NCI-H82 treated with DMSO at 0.1 percent for 48 hours (cell line): ENCODE measurements around the gene PDE4C.

Source experiments
- DNase-seq: peaks from one replicate; lab custom pipeline; 2025; ENCODE audit not compliant: unreplicated experiment; lab: John Stamatoyannopoulos, UW

The PDE4C gene

DNA sequence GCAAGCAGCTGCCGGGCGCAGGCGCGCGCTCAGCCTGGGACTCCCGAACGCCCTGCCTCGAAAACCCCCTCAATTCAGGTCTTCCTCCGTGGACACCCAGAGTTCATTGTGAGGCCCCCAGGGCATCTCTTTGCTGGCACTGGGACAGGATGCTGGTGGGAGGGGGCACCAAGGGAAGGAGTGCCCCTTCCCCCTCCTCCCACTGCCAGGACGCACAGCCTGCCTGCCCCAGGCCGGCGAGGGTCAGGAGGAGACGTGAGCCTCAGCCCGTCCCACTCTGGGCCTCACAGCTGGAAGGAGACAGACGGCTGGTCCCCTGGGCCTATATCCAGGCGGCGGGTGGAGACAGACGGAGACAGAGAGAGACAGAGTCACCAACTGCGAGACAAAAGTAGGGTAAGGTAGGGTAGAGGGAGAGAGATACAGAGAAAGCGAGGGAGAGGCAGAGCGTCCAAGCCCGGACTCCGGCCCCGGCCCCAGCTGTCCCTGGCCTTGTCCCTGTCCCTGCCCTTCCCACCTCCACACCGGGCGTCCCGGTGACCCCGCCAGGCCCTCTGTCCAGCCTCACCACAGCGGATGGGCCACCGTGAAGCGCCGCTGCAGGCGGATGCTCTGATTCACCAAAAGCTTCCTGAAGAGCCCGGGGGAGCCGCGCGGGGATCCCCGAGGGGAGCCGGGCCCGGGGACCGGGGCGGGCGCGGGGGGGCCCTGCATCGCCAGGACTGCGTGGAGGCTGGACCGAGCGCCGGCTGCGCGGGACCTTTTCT is at the start of gene PDE4C:
Gene PDE4C (minus strand): TSS at position 737 of the 767 bp plus-strand sequence. CDS start 23 bp downstream, at position 714.
- DNase-seq = no peak

GRCh38 chr19:18274781-18275356 is 48.6 kb upstream of the PDE4C start:
- DNase-seq = no peak

- no peak for DNase-seq
These were observed 48.1 kb upstream of the PDE4C start, which contains the start of gene IQCN for GRCh38 chr19:18274219-18274780. Gene IQCN, minus strand, starts transcription at chr19:18274452. Its CDS starts 4,974 bp downstream, at chr19:18269478.

DNA sequence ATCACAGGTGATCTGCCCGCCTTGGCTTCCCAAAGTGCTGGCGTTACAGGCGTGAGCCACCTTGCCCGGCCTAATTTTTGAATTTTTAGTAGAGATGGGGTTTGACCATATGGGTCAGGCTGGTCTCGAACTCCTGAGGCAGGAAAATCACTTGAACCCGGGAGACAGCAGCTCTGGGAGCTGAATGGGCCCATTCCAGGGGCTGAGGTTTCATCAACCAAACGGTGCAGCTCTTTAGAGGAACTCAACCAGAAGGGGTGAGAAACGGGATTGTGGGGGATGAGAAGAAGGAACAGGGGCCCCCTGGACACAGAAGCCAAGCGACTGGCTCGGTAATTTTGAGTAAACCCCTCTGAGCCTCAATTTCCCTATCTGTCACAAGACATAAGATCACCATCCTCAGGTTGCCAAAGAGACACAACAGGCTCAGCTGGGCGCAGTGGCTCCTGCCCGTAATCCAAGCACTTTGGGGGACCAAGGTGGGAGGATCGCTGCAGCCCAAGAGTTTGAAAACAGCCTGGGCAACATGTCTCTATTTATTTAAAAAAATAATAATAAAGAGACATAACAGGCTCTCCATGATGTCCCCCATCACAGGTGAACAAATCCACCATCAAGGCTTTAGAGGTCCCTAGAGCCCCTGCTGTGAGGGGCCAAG is 47.5 kb upstream of the PDE4C start:
- no peak for DNase-seq

- DNase-seq = no peak
These were observed 45.2 kb upstream of the PDE4C start for GRCh38 chr19:18271433-18271841.

- DNase-seq = no peak
These were observed 44.1 kb upstream of the PDE4C start for GRCh38 chr19:18270326-18270725.

GRCh38 chr19:18269070-18269723 is 43.0 kb upstream of the PDE4C start:
- DNase-seq = no peak

DNA sequence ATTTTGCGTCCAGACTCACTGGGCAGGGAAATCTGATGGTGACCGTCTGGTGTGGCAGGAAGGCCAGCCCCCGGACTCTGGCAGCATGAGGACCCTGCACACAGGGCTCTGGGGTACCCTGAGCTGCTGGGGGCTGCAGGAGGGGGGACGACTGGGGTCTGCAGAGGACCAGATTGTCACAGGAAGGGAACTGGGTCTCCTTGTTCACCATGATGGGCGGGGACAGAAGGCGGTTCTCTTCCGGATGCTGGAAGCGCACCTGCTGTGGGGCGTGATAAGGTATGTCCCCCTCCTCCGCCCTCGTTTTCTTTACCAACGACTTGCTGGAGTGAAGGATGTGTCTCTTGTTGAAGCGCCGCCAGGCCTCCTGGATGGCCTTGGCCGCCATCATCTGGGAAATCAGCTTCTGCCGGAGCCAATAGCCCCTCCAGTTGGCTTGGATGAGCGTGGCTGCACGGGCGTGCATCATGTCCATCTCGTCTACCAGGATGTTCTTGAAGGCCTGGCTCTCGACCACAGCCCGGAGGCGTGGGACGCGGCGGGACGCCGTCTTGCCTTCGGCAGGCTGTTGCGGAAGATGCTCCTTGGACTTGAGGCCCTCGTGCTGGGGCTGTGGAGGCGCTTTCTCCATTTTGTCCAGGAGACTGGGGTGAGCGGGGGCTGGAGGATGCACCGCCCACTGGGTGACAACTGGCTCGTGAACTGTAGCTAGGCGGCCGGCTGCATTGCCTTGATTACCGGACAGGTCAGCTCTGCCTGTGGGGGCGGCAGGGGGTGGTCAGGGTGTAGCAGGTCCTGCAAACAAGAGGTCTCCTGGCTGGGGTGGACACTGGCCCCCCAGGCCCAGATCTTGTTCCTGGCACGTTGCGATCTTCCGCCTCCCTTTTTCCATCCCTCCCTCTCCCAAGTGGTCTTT is 40.8 kb upstream of the PDE4C start:
- DNase-seq = no peak

DNA sequence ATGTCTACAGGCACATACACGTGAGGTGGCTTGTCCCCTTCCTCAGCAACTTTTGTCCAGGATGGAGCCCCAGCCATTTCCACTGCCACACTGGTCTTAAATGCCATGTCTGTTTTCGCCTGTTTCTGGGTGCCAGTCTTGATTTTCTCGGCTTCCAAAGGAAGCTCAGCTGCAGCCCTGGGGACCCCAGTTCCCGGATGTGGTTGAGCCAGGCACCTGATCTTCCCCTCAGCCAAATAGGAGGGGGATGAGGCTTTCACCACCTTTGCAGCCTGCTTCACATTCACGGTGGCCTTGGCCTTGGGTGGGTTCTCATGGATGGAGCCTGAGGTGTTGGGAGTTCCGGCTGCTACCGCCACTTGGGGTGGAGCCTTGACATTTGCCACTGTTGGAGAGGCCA is 39.3 kb upstream of the PDE4C start:
- no peak for DNase-seq

DNA sequence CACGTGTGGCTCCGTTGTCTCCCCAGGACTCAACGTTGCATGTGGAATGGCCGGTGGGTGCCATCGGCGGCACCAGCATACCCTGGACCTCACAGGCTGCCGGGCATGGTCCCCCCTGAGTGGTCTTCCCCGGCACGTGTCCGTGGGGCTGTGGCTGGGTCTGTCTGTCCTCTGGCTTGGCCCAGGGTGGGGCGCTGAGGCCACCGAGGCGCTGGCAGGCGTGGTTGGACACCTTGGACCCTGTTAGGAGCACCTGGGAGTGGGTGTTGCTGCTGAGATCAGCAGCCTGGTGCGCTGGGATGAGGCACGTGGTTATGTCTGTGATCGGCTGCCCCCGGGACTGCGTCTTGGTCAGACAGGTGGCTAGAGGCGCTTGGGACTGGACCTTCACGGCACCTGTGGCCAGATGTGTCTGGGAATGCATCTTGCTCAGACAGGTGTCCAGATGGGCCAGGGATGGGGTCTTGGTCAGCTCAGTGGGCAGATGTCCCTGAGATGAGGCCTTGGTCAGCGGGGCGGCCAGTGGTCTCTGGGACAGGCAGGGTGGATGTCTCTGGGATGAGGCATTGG is 38.8 kb upstream of the PDE4C start:
- no peak for DNase-seq

DNA sequence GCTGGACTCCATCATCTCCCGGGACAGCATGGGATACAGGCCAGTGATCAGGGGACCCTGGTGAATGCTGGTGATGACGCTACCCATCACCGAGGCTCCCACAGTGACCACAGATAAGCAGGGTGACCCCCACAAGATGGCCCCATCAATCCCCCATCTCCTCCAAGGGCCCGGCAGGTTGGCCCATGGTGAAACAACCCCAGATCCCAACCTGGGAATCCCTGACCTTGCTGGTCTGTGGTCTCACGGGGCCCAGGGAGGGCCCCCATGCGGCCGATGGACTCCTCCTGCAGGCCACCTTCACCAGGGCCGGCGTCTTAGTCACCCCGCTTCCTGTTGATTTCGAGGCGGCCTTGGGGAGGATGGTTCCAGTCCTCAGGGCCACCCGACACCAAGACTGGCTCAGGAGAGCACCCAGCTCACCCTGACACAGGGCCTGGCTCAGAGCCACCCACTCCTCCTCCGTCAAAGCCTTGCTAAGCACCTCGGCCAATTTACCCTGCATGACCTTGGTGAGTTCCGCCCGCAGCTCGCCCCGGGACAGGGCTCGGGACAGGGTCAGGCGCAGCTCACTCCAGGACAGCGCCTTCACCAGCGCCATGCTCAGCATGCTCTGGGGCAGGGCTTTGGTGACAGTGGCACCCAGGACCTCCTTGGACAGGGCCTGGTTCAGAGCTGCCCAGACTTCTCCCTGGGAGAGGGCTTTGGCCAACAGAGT is 38.1 kb upstream of the PDE4C start:
- no peak for DNase-seq

DNA sequence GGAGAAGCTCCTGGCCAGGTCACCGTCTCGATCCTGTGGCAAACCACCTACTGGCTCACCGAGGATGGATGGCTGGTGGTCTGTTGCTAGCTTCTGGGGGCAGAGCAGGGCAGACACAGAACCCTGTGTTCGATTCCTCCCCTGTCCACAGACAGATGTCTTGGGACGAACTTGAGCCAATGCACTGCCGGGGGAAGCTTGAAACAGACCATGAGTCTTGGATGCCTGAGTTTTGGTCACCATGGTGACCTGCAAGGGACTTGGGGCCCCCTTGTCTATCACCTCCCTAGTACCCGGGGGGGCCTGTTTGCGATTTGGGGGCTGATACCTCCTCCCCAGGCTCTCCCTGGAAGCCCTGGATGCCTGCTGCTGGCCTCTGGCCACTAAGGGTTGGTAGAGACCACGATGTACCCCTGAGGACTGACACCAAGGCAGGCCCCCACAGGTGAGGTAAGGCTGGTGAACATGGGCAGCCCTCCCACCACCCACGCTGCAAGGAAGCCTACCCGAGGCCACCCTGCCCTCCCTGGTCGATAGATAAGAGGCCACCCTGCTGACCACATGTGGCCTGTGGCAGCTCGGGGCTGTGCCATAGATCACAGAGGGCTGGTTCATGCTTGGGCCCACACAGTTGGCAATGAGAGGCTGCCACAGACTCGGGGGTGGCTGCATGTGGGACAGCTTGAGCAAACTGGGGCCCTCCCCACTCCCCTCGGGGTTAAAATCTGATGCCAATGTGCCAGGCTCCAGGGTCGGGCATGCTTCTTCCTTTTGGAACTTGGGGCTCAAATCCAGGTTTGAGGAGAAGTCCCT is 37.3 kb upstream of the PDE4C start:
- no peak for DNase-seq

GRCh38 chr19:18262917-18263316 is 36.7 kb upstream of the PDE4C start:
- DNase-seq = no peak

DNA sequence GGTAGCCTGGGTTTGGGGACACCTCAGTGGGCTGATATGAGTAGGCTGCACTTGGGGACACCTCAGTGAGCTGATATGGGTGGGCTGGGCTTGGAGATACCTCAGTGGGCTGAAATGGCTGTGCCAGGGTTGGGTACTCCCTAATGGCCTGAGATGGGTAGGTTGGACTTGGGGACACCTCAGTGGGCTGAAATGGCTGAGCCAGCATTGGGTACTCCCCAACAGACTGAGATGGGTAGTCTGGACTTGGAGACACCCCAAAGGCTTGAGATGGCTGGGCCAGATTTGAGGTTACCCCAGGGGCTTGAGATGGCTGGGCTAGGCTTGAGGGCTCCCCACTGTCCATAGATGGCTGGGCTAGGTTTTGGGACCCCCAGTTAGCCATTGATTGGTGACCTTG is 35.9 kb upstream of the PDE4C start:
- DNase-seq = no peak

GRCh38 chr19:18261474-18261873 is 35.2 kb upstream of the PDE4C start:
- DNase-seq = no peak

GRCh38 chr19:18259893-18260292 is 33.7 kb upstream of the PDE4C start:
- no peak for DNase-seq

DNA sequence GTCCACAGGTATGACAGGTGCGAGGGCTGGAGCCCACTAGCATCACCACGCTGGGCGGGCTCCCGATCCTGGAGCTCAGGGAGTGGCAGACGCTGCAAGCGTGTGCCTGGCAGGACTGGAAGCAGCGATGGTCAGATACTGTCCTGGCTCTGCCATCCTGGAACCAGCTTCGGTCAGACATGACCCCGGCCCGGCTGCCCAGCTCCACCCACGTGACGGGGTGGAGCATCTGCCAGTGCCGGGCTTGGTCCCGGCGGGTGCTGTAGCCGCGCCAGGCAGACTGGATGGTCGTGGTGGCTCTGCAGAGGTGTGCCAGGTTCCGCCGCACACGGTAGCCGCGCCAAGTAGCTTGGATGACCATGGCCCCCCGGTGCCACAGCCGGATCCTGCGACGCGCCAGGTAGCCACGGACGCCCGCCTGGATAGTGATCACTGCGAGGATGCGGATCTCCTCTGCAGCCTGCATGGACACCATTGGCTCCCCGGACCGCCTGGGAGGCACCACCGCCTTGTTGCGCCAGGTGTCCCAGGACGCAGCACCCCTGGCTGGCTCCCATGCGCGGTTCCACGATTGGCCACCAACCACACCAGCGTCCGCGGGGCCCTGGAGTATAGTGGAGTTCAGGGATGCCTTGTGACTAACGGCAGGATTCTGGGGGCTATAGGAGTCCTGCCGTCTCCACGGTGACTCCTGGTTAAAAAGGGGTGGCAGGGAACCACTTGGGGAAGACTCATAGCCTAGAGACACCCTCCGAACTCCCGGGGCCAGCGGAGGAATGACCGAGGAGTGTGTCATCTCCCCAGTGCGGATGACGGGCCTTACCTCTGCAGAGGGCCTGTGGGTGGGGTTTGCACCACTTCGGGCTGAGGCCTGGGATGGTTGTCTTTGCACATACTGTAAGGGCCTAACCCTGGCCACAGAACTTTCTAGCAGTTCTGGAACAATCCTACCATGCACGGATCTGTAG is 31.5 kb upstream of the PDE4C start:
- DNase-seq = no peak
